AG10803 (cell line): ENCODE data around the gene EWSR1.

Experiments
- DNase-seq: peaks from one replicate; pipeline ENCODE4 v3.0.0; 2010; ENCODE audit warnings: low read depth
- H3K4me3 ChIP-seq: 2 replicates; pipeline ENCODE4 v1.5.1; 2011; ENCODE audit warnings: mild to moderate bottlenecking, low read length, control low read depth
- TF ChIP-seq, protein P1 (sequence below): conservative IDR thresholded peaks from 2 replicates; pipeline ENCODE4 v1.5.1; 2011; ENCODE audit warnings: mild to moderate bottlenecking, low read length, control low read depth, inconsistent platforms

The EWSR1 gene

DNA sequence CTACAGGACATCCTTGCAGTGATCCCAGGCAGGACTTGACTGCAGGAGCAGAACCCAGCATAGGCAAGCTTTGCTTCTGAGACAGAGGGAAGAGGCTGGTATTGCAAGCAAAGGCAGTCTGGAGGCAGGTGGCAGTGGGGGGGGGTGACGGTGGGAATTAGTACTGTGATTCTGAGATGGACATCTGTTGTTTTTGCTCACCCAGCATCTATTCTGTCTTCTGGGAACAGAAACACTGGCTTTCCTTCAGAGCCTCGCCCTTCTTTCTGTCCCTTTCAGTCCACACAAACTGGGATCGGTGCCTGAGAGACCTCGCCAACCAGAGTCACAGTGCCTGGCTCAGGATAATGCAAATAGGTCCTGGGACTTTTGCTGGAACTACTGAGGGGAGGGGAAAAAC is 78.6 kb downstream of the EWSR1 start:
- no peak for DNase-seq
- TF ChIP-seq, protein P1, sequence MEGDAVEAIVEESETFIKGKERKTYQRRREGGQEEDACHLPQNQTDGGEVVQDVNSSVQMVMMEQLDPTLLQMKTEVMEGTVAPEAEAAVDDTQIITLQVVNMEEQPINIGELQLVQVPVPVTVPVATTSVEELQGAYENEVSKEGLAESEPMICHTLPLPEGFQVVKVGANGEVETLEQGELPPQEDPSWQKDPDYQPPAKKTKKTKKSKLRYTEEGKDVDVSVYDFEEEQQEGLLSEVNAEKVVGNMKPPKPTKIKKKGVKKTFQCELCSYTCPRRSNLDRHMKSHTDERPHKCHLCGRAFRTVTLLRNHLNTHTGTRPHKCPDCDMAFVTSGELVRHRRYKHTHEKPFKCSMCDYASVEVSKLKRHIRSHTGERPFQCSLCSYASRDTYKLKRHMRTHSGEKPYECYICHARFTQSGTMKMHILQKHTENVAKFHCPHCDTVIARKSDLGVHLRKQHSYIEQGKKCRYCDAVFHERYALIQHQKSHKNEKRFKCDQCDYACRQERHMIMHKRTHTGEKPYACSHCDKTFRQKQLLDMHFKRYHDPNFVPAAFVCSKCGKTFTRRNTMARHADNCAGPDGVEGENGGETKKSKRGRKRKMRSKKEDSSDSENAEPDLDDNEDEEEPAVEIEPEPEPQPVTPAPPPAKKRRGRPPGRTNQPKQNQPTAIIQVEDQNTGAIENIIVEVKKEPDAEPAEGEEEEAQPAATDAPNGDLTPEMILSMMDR = no peak

DNA sequence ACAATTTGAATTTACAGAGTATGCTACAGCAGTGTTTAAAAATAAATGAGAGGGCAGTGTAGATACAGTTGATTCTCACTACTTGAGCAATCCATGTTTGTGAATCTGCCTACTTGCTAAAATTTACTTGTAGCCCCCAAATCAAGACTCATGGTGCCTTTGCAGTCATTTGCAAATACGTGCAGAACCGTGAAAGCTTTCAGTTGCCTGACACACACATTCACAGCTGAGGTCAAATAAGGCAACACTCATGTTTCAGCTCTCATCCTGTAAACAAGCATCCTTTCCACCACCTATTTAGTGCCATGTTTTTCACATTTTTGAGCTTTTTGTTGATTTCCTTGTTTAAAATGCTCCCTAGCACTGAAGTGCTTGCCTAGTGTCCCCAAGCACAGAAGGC is 80.0 kb downstream of the EWSR1 start:
- TF ChIP-seq, protein P1 = no peak
- H3K4me3 ChIP-seq = no peak overlapping the region
- no peak for DNase-seq

More for the DNA sequence above, 78.6 kb downstream of the EWSR1 start:
- H3K4me3 ChIP-seq = no peak overlapping the region

- no peak for DNase-seq
- TF ChIP-seq, protein P1 = no peak
- H3K4me3 ChIP-seq = no peak overlapping the region
Observed at GRCh38 chr22:29348956-29349355, 80.9 kb downstream of the EWSR1 start.
